K562 (cell line): Measurements from ENCODE around the gene LEPR. TPM values are rescaled to one million over a fixed set of nuclear protein-coding genes. Genes with fewer than 3 reads are reported as not detected.

ENCODE experiments used
- ATAC-seq: fragments of 200-7000 bp; cut with Tn5 transposase; 3 replicates; pipeline ENCODE4 v1.9.1; 2020; ENCODE audit warnings: moderate library complexity
- BruUV-seq: library from RNA; stranded (reverse); fragments of 400-500 nt; replicated peaks from 2 replicates; lab custom pipeline; 2021; lab: Mats Ljungman, UMichigan
- CTCF ChIA-PET: fragments of 300-600 bp; formaldehyde crosslinking; extraction: SDS; loops from one replicate; lab custom pipeline; 2021; ENCODE audit warnings: low intra/inter-chr PET ratio; lab: Yijun Ruan, JAX
- POLR2A ChIA-PET: fragments of 300-600, 350-650 bp; sonication (Branson Sonifier 250); formaldehyde crosslinking; extraction: SDS; loops from one replicate; lab custom pipeline; 2021; ENCODE audit warnings: antibody characterized with exemption, inconsistent platforms; lab: Yijun Ruan, JAX
- DNase-seq, 4 experiments: peaks; one replicate each; pipeline versions ENCODE4 v3.0.0 to v3.0.0-alpha.2; 2011 to 2018; ENCODE audit warnings: low spot score in 3 of 4, mixed read lengths in 3 of 4; ENCODE audit errors: extremely low read depth in 1 of 4
- FAIRE-seq: peaks from 2 replicates; lab custom pipeline; 2011; peaks lifted over from hg19 to GRCh38; lab: Jason Lieb, UNC
- H2AFZ ChIP-seq: 2 replicates; pipeline ENCODE4 v1.6.0; 2011; ENCODE audit warnings: low read depth, low read length, control low read depth, inconsistent platforms
- H3K27ac ChIP-seq: fragments of 200-600 bp; 3 replicates; pipeline ENCODE4 v1.8.0; 2011; ENCODE audit warnings: low read depth, mild to moderate bottlenecking, control low read depth, inconsistent platforms, low read length, moderate library complexity, mixed read lengths; ENCODE audit errors: extremely low read depth
- H3K27me3 ChIP-seq, 2 experiments: fragments of 300-600 bp in 1 of 2; 2 replicates in 1 of 2; 3 replicates in 1 of 2; pipeline versions ENCODE4 v1.6.0 to v1.8.0; 2011; ENCODE audit warnings: inconsistent platforms in 2 of 2, low read length in 2 of 2, mild to moderate bottlenecking in 1 of 2, mixed read lengths in 1 of 2, moderate library complexity in 1 of 2; ENCODE audit not compliant: control insufficient read depth in 2 of 2, insufficient read depth in 2 of 2
- H3K36me3 ChIP-seq: fragments of 300-600 bp; 3 replicates; pipeline ENCODE4 v1.8.0; 2011; ENCODE audit warnings: mild to moderate bottlenecking, low read length, inconsistent platforms; ENCODE audit not compliant: control insufficient read depth, insufficient read depth
- H3K4me1 ChIP-seq, 2 experiments: fragments of 200-600 bp in 1 of 2; replicated peaks in 1 of 2; 2 replicates in 1 of 2; 3 replicates in 1 of 2; pipeline versions ENCODE4 v1.5.1 to v1.8.0; 2011; ENCODE audit warnings: inconsistent platforms in 2 of 2, low read length in 2 of 2, mild to moderate bottlenecking in 1 of 2, mixed read lengths in 1 of 2, moderate library complexity in 1 of 2; ENCODE audit not compliant: control insufficient read depth in 2 of 2, insufficient read depth in 2 of 2
- H3K4me2 ChIP-seq: 2 replicates; pipeline ENCODE4 v1.6.1; 2011; ENCODE audit warnings: low read length, control low read depth, inconsistent platforms, mixed read lengths; ENCODE audit not compliant: insufficient read depth
- H3K4me3 ChIP-seq: fragments of 200-600 bp; sonication (generic), shearing (Covaris generic); 2 replicates; pipeline ENCODE4 v1.5.1; 2016; ENCODE audit warnings: control low read depth, inconsistent platforms
- H3K79me2 ChIP-seq: fragments of 200-600 bp; 3 replicates; pipeline ENCODE4 v1.8.0; 2011; ENCODE audit warnings: low read length, inconsistent platforms; ENCODE audit not compliant: control insufficient read depth, insufficient read depth
- H3K9ac ChIP-seq, 2 experiments: 2 replicates each; pipeline versions ENCODE4 v1.6.0 to v1.6.1; 2011; ENCODE audit warnings: low read depth in 2 of 2, low read length in 2 of 2, control low read depth in 1 of 2, inconsistent platforms in 1 of 2, mild to moderate bottlenecking in 1 of 2, mixed read lengths in 1 of 2; ENCODE audit not compliant: insufficient read depth in 1 of 2
- H3K9me1 ChIP-seq: one replicate; pipeline ENCODE4 v1.6.0; 2011; ENCODE audit warnings: inconsistent platforms, mild to moderate bottlenecking, low read length, moderate library complexity; ENCODE audit not compliant: control insufficient read depth, insufficient read depth
- H3K9me3 ChIP-seq: replicated peaks from 2 replicates; pipeline ENCODE4 v1.5.1; 2011; ENCODE audit warnings: low read depth, low read length, inconsistent platforms; ENCODE audit not compliant: control insufficient read depth, insufficient read depth
- H4K20me1 ChIP-seq: replicated peaks from 2 replicates; pipeline ENCODE4 v1.6.1; 2011; ENCODE audit warnings: low read length, inconsistent platforms, mixed read lengths; ENCODE audit not compliant: control insufficient read depth, insufficient read depth
- FOXJ3 ChIP-seq: sonication (generic); formaldehyde crosslinking; IDR thresholded peaks from 2 replicates; pipeline ENCODE4 v1.4.0; 2020; ENCODE audit warnings: mild to moderate bottlenecking, missing genetic modification reagents
- NFXL1 ChIP-seq: fragments of 450-650 bp; formaldehyde crosslinking; IDR thresholded peaks from 2 replicates; pipeline ENCODE4 v1.4.0; 2021; ENCODE audit warnings: mild to moderate bottlenecking
- NR3C1 ChIP-seq: sonication (generic); formaldehyde crosslinking; IDR thresholded peaks from 2 replicates; pipeline ENCODE4 v1.8.1; 2022; ENCODE audit warnings: missing genetic modification reagents
- POLR2B ChIP-seq: fragments of 450-650 bp; IDR thresholded peaks from 2 replicates; pipeline ENCODE4 v1.6.1; 2018; ENCODE audit warnings: low read depth; ENCODE audit not compliant: partially characterized antibody
- SNRNP70 ChIP-seq: fragments of 200-400 bp; formaldehyde crosslinking; optimal IDR thresholded peaks from 2 replicates; pipeline ENCODE3; 2017; ENCODE audit warnings: low read depth, low read length
- SRF ChIP-seq, 2 experiments: fragments of 250-450, 450-650 bp in 1 of 2; sonication (Bioruptor Pico) in 1 of 2; sonication (generic) in 1 of 2; formaldehyde crosslinking; IDR thresholded peaks; 2 replicates each; pipeline versions ENCODE4 v1.5.0 to v1.5.1; 2020 to 2022; ENCODE audit warnings: mild to moderate bottlenecking in 1 of 2, missing genetic modification reagents in 1 of 2
- TCF3 ChIP-seq: sonication (generic); formaldehyde crosslinking; IDR thresholded peaks from 2 replicates; pipeline ENCODE4 v1.4.0; 2020; ENCODE audit warnings: mild to moderate bottlenecking, missing genetic modification reagents
- ZC3H11A ChIP-seq: IDR thresholded peaks from 2 replicates; pipeline ENCODE4 v1.6.1; 2012; ENCODE audit warnings: low read depth, low read length, improper control_type of control experiment
- WGBS: fragments of 100-300 bp; shearing (Covaris generic); methylation state at CpG from one replicate; pipeline ENCODE4 v1.1.6; 2016; ENCODE audit warnings: low coverage, mixed read lengths; ENCODE audit not compliant: insufficient coverage; ENCODE audit errors: missing lambda C conversion rate; 5-methylcytosine and 5-hydroxymethylcytosine counted together
- in situ Hi-C: fragments of 300-500 bp; cut with MboI; formaldehyde crosslinking; loops from 4 replicates; pipeline ENCODE4 v1.15.0; 2018; ENCODE audit warnings: inconsistent platforms, mixed read lengths
- intact Hi-C: fragments of 100-400 bp; cut with micrococcal nuclease; formaldehyde crosslinking; loops from 2 replicates; pipeline ENCODE4 v1.14.2; 2022
- polyA plus RNA-seq, 8 experiments: library from polyadenylated mRNA; depleted of rRNA in 4 of 8; stranded (reverse) in 5 of 8; unstranded in 3 of 8; fragments of >200 nt; fragmentation: Nextera tagmentation in 2 of 8; fragmentation: Illumina TruSeq in 1 of 8; extraction: Ambion mirVana in 2 of 8; extraction: Trizol in 1 of 8; gene quantifications; 2 replicates each; pipeline versions ENCODE4 v1.2.1 to v1.2.3, GENCODE V29; 2011 to 2014; ENCODE audit warnings: inconsistent platforms in 1 of 8, missing spikeins in 1 of 8
- total RNA-seq, 7 experiments: library from RNA; depleted of rRNA in 6 of 7; stranded (reverse); fragments of >200 nt in 6 of 7; fragmentation: Illumina TruSeq in 2 of 7; extraction: Trizol in 2 of 7; gene quantifications; 2 replicates each; pipeline versions ENCODE4 v1.2.1 to v1.2.3, GENCODE V29; 2011 to 2021; ENCODE audit warnings: low replicate concordance in 1 of 7
- TF ChIP-seq, protein P1 (sequence below): IDR thresholded peaks from 2 replicates; pipeline ENCODE4 v1.6.1; 2012; ENCODE audit warnings: low read depth, low read length, improper control_type of control experiment, borderline replicate concordance

The LEPR gene
- total and polyA plus RNA-seq, 9 of the 15 experiments (the other 6 are each of a cell fraction or from before 2014, with no cell fraction given): 12.2 to 111 (median 43.1) TPM

GRCh38 chr1:65386439-65386838 lies 34.0 kb upstream of the LEPR start:
- Histone ChIP-seq H3K4me2 (no peak overlapping the region), H3K9ac (no peak overlapping the region), H3K36me3 (peaks cover 97% of the 10 kb centered on the region), H4K20me1 (no peaks in the 10 kb centered on the region), H3K9me1 (no peaks in the 10 kb centered on the region), H3K4me1 (no peaks in the 10 kb centered on the region), H3K79me2 (no peaks in the 10 kb centered on the region), H3K9me3 (no peaks in the 10 kb centered on the region), H3K27me3 (no peaks in the 10 kb centered on the region), H2AFZ (no peak overlapping the region), H3K4me3 (no peak overlapping the region), H3K27ac (no peak overlapping the region)
- intact Hi-C loops (no loop called here), in situ Hi-C loops (no loop called here)
- ATAC-seq (no peak), FAIRE-seq (no peak), DNase-seq (no peak)
- ChIA-PET CTCF (no interaction called here), POLR2A (no interaction called here)
- 98% methylated on average over 3 of the region's 3 CpGs for WGBS
- no TSS peak for BruUV-seq
- TF ChIP-seq TCF3 (no peak), ZC3H11A (no peak)
- TF ChIP-seq, protein P1, sequence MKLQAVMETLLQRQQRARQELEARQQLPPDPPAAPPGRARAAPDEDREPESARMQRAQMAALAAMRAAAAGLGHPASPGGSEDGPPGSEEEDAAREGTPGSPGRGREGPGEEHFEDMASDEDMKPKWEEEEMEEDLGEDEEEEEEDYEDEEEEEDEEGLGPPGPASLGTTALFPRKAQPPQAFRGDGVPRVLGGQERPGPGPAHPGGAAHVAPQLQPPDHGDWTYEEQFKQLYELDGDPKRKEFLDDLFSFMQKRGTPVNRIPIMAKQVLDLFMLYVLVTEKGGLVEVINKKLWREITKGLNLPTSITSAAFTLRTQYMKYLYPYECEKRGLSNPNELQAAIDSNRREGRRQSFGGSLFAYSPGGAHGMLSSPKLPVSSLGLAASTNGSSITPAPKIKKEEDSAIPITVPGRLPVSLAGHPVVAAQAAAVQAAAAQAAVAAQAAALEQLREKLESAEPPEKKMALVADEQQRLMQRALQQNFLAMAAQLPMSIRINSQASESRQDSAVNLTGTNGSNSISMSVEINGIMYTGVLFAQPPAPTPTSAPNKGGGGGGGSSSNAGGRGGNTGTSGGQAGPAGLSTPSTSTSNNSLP: no peak

DNA sequence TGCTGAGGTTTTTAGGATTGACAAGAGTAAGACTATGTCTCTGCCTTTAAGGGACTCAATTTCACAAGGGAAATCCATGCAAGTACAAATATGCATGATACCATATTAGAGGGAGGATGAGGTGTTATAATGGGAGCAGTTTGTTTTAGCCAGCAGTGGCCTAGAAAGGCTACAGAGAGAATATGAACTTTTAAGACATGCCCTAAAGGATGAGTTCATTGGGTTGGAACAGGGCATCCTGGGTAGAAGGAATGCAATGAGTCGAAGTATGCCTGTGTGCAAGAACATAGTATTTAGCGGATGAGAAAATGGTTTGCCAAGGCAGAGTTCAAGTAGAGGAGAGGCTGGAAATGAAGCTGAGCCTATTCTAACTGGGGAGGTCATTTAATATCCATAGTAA lies 32.6 kb upstream of the LEPR start:
- H3K4me3 ChIP-seq: no peak overlapping the region
- H3K4me2 ChIP-seq: no peak overlapping the region
- no peaks in the 10 kb centered on the region for H3K4me1 ChIP-seq
- H2AFZ ChIP-seq: no peak overlapping the region
- H3K9ac ChIP-seq: no peak overlapping the region
- no peaks in the 10 kb centered on the region for H4K20me1 ChIP-seq
- POLR2A ChIA-PET: no interaction called here
- no peaks in the 10 kb centered on the region for H3K9me3 ChIP-seq
- H3K9me1 ChIP-seq: no peaks in the 10 kb centered on the region
- peaks cover 98% of the 10 kb centered on the region for H3K36me3 ChIP-seq
- no peaks in the 10 kb centered on the region; the same call in 2 of the 3 replicates for H3K79me2 ChIP-seq
- no peak overlapping the region for H3K27ac ChIP-seq
- CTCF ChIA-PET: no interaction called here
- no TSS peak for BruUV-seq
- no peak for FAIRE-seq
- 87% methylated on average over 2 of the region's 2 CpGs for WGBS
- no peak for DNase-seq
- TF ChIP-seq NR3C1 (CRISPR knock-in tag) (no peak), SRF (CRISPR knock-in tag; IDR thresholded peaks at IDR 0.05) (no peak), POLR2B (no peak), FOXJ3 (CRISPR knock-in tag) (no peak), NFXL1 (CRISPR knock-in tag) (no peak), SNRNP70 (no peak)
- in situ Hi-C loops: no loop called here
- H3K27me3 ChIP-seq: no peaks in the 10 kb centered on the region
- intact Hi-C loops: no loop called here
- no peak for ATAC-seq
